ENCODE measurements around the gene IGSF21.
"Not testable (repeated sequence)": the region's sequence is repeated elsewhere in the genome, so short reads cannot be mapped to it uniquely, and the experiment has no call there.

IGSF21 gene

GRCh38 chr1:18161690-18162089 is 54.1 kb downstream of the IGSF21 start:
- no peak for TF ChIP-seq CTCF (conservative IDR thresholded peaks at IDR 0.05; ENCODE audit: low read depth)
- ChIA-PET CTCF (no interaction called here), POLR2A (ENCODE audit: low non-redundant PET) (no interaction called here)
- no peak overlapping the region for H3K27ac ChIP-seq
- DNase-seq (ENCODE audit: low spot score) = no peak

- POLR2A ChIA-PET (ENCODE audit: low non-redundant PET); DNase-seq (ENCODE audit: low spot score); H3K27ac ChIP-seq; CTCF ChIA-PET: not testable (repeated sequence)
These were observed 58.0 kb downstream of the IGSF21 start for GRCh38 chr1:18165640-18166039.

- no peak overlapping the region for H3K27ac ChIP-seq
- ChIA-PET CTCF (no interaction called here), POLR2A (ENCODE audit: low non-redundant PET) (no interaction called here)
- no peak for DNase-seq (ENCODE audit: low spot score)
- TF ChIP-seq CTCF (conservative IDR thresholded peaks at IDR 0.05; ENCODE audit: low read depth) = no peak
These were observed 58.7 kb downstream of the IGSF21 start for GRCh38 chr1:18166341-18166740.

- no peak for TF ChIP-seq CTCF (conservative IDR thresholded peaks at IDR 0.05; ENCODE audit: low read depth)
These were observed 59.3 kb downstream of the IGSF21 start for GRCh38 chr1:18166929-18167328.

GRCh38 chr1:18170444-18170843 is 62.8 kb downstream of the IGSF21 start:
- no peak for TF ChIP-seq CTCF (conservative IDR thresholded peaks at IDR 0.05; ENCODE audit: low read depth)
- ChIA-PET POLR2A (ENCODE audit: low non-redundant PET) (no interaction called here), CTCF (no interaction called here)
- no peak for DNase-seq (ENCODE audit: low spot score)
- no peak overlapping the region for H3K27ac ChIP-seq

More at GRCh38 chr1:18166929-18167328, 59.3 kb downstream of the IGSF21 start:
- POLR2A ChIA-PET (ENCODE audit: low non-redundant PET) = no interaction called here
- DNase-seq (ENCODE audit: low spot score) = no peak
- no peak overlapping the region for H3K27ac ChIP-seq
- CTCF ChIA-PET = interaction anchor here (0.7 kb wide), 1 partner anchor 349 kb away, joined by 3 read pairs; no protein-coding TSS in a partner anchor

GRCh38 chr1:18174037-18174436 is 66.4 kb downstream of the IGSF21 start:
- ChIA-PET POLR2A (ENCODE audit: low non-redundant PET) (no interaction called here), CTCF (no interaction called here)
- DNase-seq (ENCODE audit: low spot score) = no peak
- no peak overlapping the region for H3K27ac ChIP-seq
- TF ChIP-seq CTCF (conservative IDR thresholded peaks at IDR 0.05; ENCODE audit: low read depth) = no peak

- H3K27ac ChIP-seq = no peak overlapping the region
- DNase-seq (ENCODE audit: low spot score) = no peak
- POLR2A ChIA-PET (ENCODE audit: low non-redundant PET) = no interaction called here
- TF ChIP-seq CTCF (conservative IDR thresholded peaks at IDR 0.05; ENCODE audit: low read depth) = no peak
- CTCF ChIA-PET = interaction anchor here (0.8 kb wide), 1 partner anchor 400 kb away, joined by 3 read pairs; no protein-coding TSS in a partner anchor
These were observed 67.5 kb downstream of the IGSF21 start for GRCh38 chr1:18175051-18175450.
